ENCODE data around the gene SNAP29. TPM values are rescaled to one million over a fixed set of nuclear protein-coding genes. Genes with fewer than 3 reads are reported as not detected.
"Not testable (repeated sequence)": the region's sequence is repeated elsewhere in the genome, so short reads cannot be mapped to it uniquely, and the experiment has no call there.

SNAP29 gene
- total RNA-seq, 1 donor from 2014 or later, result 16.0 TPM

- TF ChIP-seq CTCF (conservative IDR thresholded peaks at IDR 0.05; ENCODE audit: low read depth, low read length), result no peak
- no peak overlapping the region for H3K4me3 ChIP-seq (ENCODE audit: low read depth, low read length)
- DNase-seq (ENCODE audit: low read depth), result no peak
Observed at GRCh38 chr22:20814221-20814808, 44.5 kb upstream of the SNAP29 start.

- H3K4me3 ChIP-seq (ENCODE audit: low read depth, low read length), result no peak overlapping the region
- no peak for DNase-seq (ENCODE audit: low read depth)
- no peak for TF ChIP-seq CTCF (conservative IDR thresholded peaks at IDR 0.05; ENCODE audit: low read depth, low read length)
Observed at GRCh38 chr22:20815477-20816050, 43.2 kb upstream of the SNAP29 start.

GRCh38 chr22:20816559-20816958 lies 42.2 kb upstream of the SNAP29 start:
- no peak for TF ChIP-seq CTCF (conservative IDR thresholded peaks at IDR 0.05; ENCODE audit: low read depth, low read length)
- no peak for DNase-seq (ENCODE audit: low read depth)
- no peak overlapping the region for H3K4me3 ChIP-seq (ENCODE audit: low read depth, low read length)

- TF ChIP-seq CTCF (conservative IDR thresholded peaks at IDR 0.05; ENCODE audit: low read depth, low read length), result no peak
- no peak for DNase-seq (ENCODE audit: low read depth)
- H3K4me3 ChIP-seq (ENCODE audit: low read depth, low read length), result no peak overlapping the region
Observed at GRCh38 chr22:20818471-20818870, 40.3 kb upstream of the SNAP29 start.

- no peak for DNase-seq (ENCODE audit: low read depth)
- no peak for TF ChIP-seq CTCF (conservative IDR thresholded peaks at IDR 0.05; ENCODE audit: low read depth, low read length)
- H3K4me3 ChIP-seq (ENCODE audit: low read depth, low read length), result no peak overlapping the region
Observed at GRCh38 chr22:20819471-20819870, 39.3 kb upstream of the SNAP29 start.

- not testable (repeated sequence) for DNase-seq (ENCODE audit: low read depth); H3K4me3 ChIP-seq (ENCODE audit: low read depth, low read length)
Observed at GRCh38 chr22:20821717-20822239, 37.0 kb upstream of the SNAP29 start.

- TF ChIP-seq CTCF (conservative IDR thresholded peaks at IDR 0.05; ENCODE audit: low read depth, low read length), result no peak
- no peak overlapping the region for H3K4me3 ChIP-seq (ENCODE audit: low read depth, low read length)
- DNase-seq (ENCODE audit: low read depth), result no peak
Observed at GRCh38 chr22:20822240-20822639, 36.6 kb upstream of the SNAP29 start.
